GM18868 (cell line): Measurements from ENCODE around the gene XRCC1.

Source experiments
- ATAC-seq: cut with Tn5 transposase; IDR thresholded peaks from one replicate; pipeline ENCODE4 v1.9.1; 2021; ENCODE audit warnings: mild to moderate bottlenecking, moderate library complexity; ENCODE audit not compliant: unreplicated experiment

XRCC1 gene

GRCh38 chr19:43575955-43576878 is 890 bp upstream of the XRCC1 start:
- ATAC-seq, result no peak

- ATAC-seq, result no peak
These were observed 737 bp downstream of the XRCC1 start for GRCh38 chr19:43574424-43575155.

GRCh38 chr19:43572171-43572588 is 3.1 kb downstream of the XRCC1 start:
- no peak for ATAC-seq

- ATAC-seq, result no peak
These were observed 5.0 kb downstream of the XRCC1 start for GRCh38 chr19:43570174-43570791.

- ATAC-seq, result no peak
These were observed 5.7 kb downstream of the XRCC1 start for GRCh38 chr19:43569657-43570056.

GRCh38 chr19:43564800-43565199 is 10.5 kb downstream of the XRCC1 start:
- no peak for ATAC-seq

GRCh38 chr19:43563816-43564457 is 11.4 kb downstream of the XRCC1 start:
- ATAC-seq, result no peak

- ATAC-seq, result peak; percentile 84
These were observed 12.6 kb downstream of the XRCC1 start for GRCh38 chr19:43562698-43563241.

- ATAC-seq, result no peak
These were observed 13.1 kb downstream of the XRCC1 start for GRCh38 chr19:43562226-43562697.

- ATAC-seq, result no peak
These were observed 14.0 kb downstream of the XRCC1 start for GRCh38 chr19:43561139-43561970.

- ATAC-seq, result no peak
These were observed 14.6 kb downstream of the XRCC1 start for GRCh38 chr19:43560687-43561086.

- ATAC-seq, result no peak
These were observed 20.0 kb downstream of the XRCC1 start for GRCh38 chr19:43555185-43555770.

GRCh38 chr19:43554317-43554895 is 20.9 kb downstream of the XRCC1 start:
- ATAC-seq, result no peak

- no peak for ATAC-seq
These were observed 21.7 kb downstream of the XRCC1 start for GRCh38 chr19:43553656-43554055.

GRCh38 chr19:43552616-43553015 is 22.7 kb downstream of the XRCC1 start:
- ATAC-seq, result no peak

GRCh38 chr19:43552198-43552450 is 23.2 kb downstream of the XRCC1 start:
- ATAC-seq, result no peak

GRCh38 chr19:43551399-43552197 is 23.7 kb downstream of the XRCC1 start:
- ATAC-seq, result no peak

GRCh38 chr19:43548706-43549105 is 26.6 kb downstream of the XRCC1 start:
- no peak for ATAC-seq
